Measurements from ENCODE around the gene SH3GLB2. TPM values are rescaled to one million over a fixed set of nuclear protein-coding genes. Genes with fewer than 3 reads are reported as not detected.

SH3GLB2 gene
- total and polyA plus RNA-seq, 4 donors = 51.3 to 110 (median 71.7) TPM

DNA sequence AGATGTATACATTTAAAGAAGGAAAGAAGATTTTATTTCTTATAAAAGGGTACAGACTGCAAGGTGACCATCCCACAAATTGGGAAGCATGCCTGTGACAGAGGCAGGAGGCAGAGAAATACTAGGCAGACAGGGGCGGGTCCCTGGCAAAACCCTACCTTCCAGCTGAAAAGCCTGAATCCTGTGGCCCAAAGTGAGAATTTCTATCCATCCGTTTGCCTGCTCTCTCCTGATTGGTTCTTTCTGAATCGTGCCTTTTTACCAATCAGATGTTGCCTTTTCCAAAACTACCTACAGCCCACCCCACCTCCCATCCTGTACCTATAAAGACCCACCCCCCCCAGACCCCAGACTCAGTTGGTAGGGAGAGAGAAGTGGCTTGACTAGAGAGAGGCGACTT, 3.4 kb upstream of the SH3GLB2 start:
- Histone ChIP-seq H3K27ac (ENCODE audit: low read depth in 1 of 2, low read length in 1 of 2) (no peak overlapping the region), H3K4me3 (no peak overlapping the region), H3K9ac (ENCODE audit: insufficient read depth in 1 of 2, low read length in 2 of 2) (no peak overlapping the region), H3K27me3 (ENCODE audit: control insufficient read depth in 3 of 3, insufficient read depth in 3 of 3, low read length in 2 of 3) (no peaks in the 10 kb centered on the region), H3K36me3 (ENCODE audit: control insufficient read depth in 4 of 4, insufficient read depth in 4 of 4, low read length in 4 of 4) (peaks cover 0 to under 1% (median 0%) of the 10 kb centered on the region in 4 donors), H3K9me3 (ENCODE audit: control insufficient read depth in 4 of 4, insufficient read depth in 3 of 4, low read length in 3 of 4) (no peaks in the 10 kb centered on the region), H3K4me1 (ENCODE audit: control insufficient read depth in 5 of 5, insufficient read depth in 5 of 5, low read length in 5 of 5) (peaks cover 0 to 16% (median 4%) of the 10 kb centered on the region in 5 donors)
- no peak for DNase-seq
- no peak for TF ChIP-seq CTCF (IDR thresholded peaks at IDR 0.05; ENCODE audit: control extremely low read depth, extremely low read depth)
- WGBS, 2 donors = 74 to 80% methylated on average over 4 of the region's 4 CpGs
- no peak for ATAC-seq (ENCODE audit: insufficient read depth, low FRiP score)

- ATAC-seq (ENCODE audit: insufficient read depth, low FRiP score) = no peak
- H3K9me3 ChIP-seq (ENCODE audit: control insufficient read depth in 4 of 4, insufficient read depth in 3 of 4, low read length in 3 of 4) = no peaks in the 10 kb centered on the region
Observed at GRCh38 chr9:129030191-129030590, 2.1 kb upstream of the SH3GLB2 start.

GRCh38 chr9:129027685-129028191, 393 bp downstream of the SH3GLB2 start:
- peak overlapping the region in 1 of 2 donors; percentile 63 for H3K27ac ChIP-seq (ENCODE audit: low read depth in 1 of 2, low read length in 1 of 2)
- no peaks in the 10 kb centered on the region for H3K36me3 ChIP-seq (ENCODE audit: control insufficient read depth in 4 of 4, insufficient read depth in 4 of 4, low read length in 4 of 4)
- no peak for TF ChIP-seq CTCF (IDR thresholded peaks at IDR 0.05; ENCODE audit: control extremely low read depth, extremely low read depth)
- DNase-seq (peak in 2 of 3 donors; percentile 28 to 32), ATAC-seq (ENCODE audit: insufficient read depth, low FRiP score) (peak; percentile 1)
- H3K27me3 ChIP-seq (ENCODE audit: control insufficient read depth in 3 of 3, insufficient read depth in 3 of 3, low read length in 2 of 3) = no peaks in the 10 kb centered on the region
- WGBS, 2 donors = 2 to 4% methylated on average over 47 of the region's 47 CpGs
- no peaks in the 10 kb centered on the region for H3K9me3 ChIP-seq (ENCODE audit: control insufficient read depth in 4 of 4, insufficient read depth in 3 of 4, low read length in 3 of 4)
- H3K4me3 ChIP-seq = peak overlapping the region; percentile 41
- H3K4me1 ChIP-seq (ENCODE audit: control insufficient read depth in 5 of 5, insufficient read depth in 5 of 5, low read length in 5 of 5) = peaks cover 0 to 13% (median 5%) of the 10 kb centered on the region in 5 donors
- H3K9ac ChIP-seq (ENCODE audit: insufficient read depth in 1 of 2, low read length in 2 of 2) = peak overlapping the region in 1 of 2 donors; percentile 34

More at GRCh38 chr9:129030191-129030590, 2.1 kb upstream of the SH3GLB2 start:
- no peak overlapping the region for H3K9ac ChIP-seq (ENCODE audit: insufficient read depth in 1 of 2, low read length in 2 of 2)
- DNase-seq = no peak
- peaks cover 0 to 13% (median 5%) of the 10 kb centered on the region in 5 donors for H3K4me1 ChIP-seq (ENCODE audit: control insufficient read depth in 5 of 5, insufficient read depth in 5 of 5, low read length in 5 of 5)
- TF ChIP-seq CTCF (IDR thresholded peaks at IDR 0.05; ENCODE audit: control extremely low read depth, extremely low read depth) = no peak
- H3K27ac ChIP-seq (ENCODE audit: low read depth in 1 of 2, low read length in 1 of 2) = no peak overlapping the region
- H3K4me3 ChIP-seq = no peak overlapping the region
- H3K27me3 ChIP-seq (ENCODE audit: control insufficient read depth in 3 of 3, insufficient read depth in 3 of 3, low read length in 2 of 3) = no peaks in the 10 kb centered on the region
- H3K36me3 ChIP-seq (ENCODE audit: control insufficient read depth in 4 of 4, insufficient read depth in 4 of 4, low read length in 4 of 4) = no peaks in the 10 kb centered on the region

GRCh38 chr9:129027224-129027684, 877 bp downstream of the SH3GLB2 start:
- no peak for TF ChIP-seq CTCF (IDR thresholded peaks at IDR 0.05; ENCODE audit: control extremely low read depth, extremely low read depth)
- H3K27ac ChIP-seq (ENCODE audit: low read depth in 1 of 2, low read length in 1 of 2) = peak overlapping the region in 1 of 2 donors; percentile 63
- no peaks in the 10 kb centered on the region for H3K27me3 ChIP-seq (ENCODE audit: control insufficient read depth in 3 of 3, insufficient read depth in 3 of 3, low read length in 2 of 3)
- peaks cover 0 to 13% (median 5%) of the 10 kb centered on the region in 5 donors for H3K4me1 ChIP-seq (ENCODE audit: control insufficient read depth in 5 of 5, insufficient read depth in 5 of 5, low read length in 5 of 5)
- H3K9ac ChIP-seq (ENCODE audit: insufficient read depth in 1 of 2, low read length in 2 of 2) = peak overlapping the region in 1 of 2 donors; percentile 34
- peak in 1 of 3 donors; percentile 32 for DNase-seq
- no peaks in the 10 kb centered on the region for H3K9me3 ChIP-seq (ENCODE audit: control insufficient read depth in 4 of 4, insufficient read depth in 3 of 4, low read length in 3 of 4)
- ATAC-seq (ENCODE audit: insufficient read depth, low FRiP score) = no peak
- WGBS, 2 donors = 30 to 47% methylated on average over 9 of the region's 9 CpGs
- H3K36me3 ChIP-seq (ENCODE audit: control insufficient read depth in 4 of 4, insufficient read depth in 4 of 4, low read length in 4 of 4) = no peaks in the 10 kb centered on the region
- H3K4me3 ChIP-seq = peak overlapping the region; percentile 41
